ENCODE data around the gene IFT81.

The IFT81 gene

GRCh38 chr12:110093631-110094311 is 30.4 kb upstream of the IFT81 start:
- Histone ChIP-seq H3K4me1 (ENCODE audit: control insufficient read depth, insufficient read depth, low read length) (no peaks in the 10 kb centered on the region), H3K27me3 (ENCODE audit: control insufficient read depth, insufficient read depth, low read length) (no peaks in the 10 kb centered on the region), H3K4me3 (ENCODE audit: low read depth, low read length) (no peak overlapping the region), H3K9me3 (ENCODE audit: control insufficient read depth, insufficient read depth, low read length) (no peaks in the 10 kb centered on the region), H3K36me3 (ENCODE audit: control insufficient read depth, insufficient read depth, low read length) (no peaks in the 10 kb centered on the region), H3K9ac (ENCODE audit: low read depth, low read length) (no peak overlapping the region)

- H3K9me3 ChIP-seq (ENCODE audit: control insufficient read depth, insufficient read depth, low read length): no peaks in the 10 kb centered on the region
- H3K4me1 ChIP-seq (ENCODE audit: control insufficient read depth, insufficient read depth, low read length): no peaks in the 10 kb centered on the region
- no peaks in the 10 kb centered on the region for H3K36me3 ChIP-seq (ENCODE audit: control insufficient read depth, insufficient read depth, low read length)
- no peaks in the 10 kb centered on the region for H3K27me3 ChIP-seq (ENCODE audit: control insufficient read depth, insufficient read depth, low read length)
- H3K9ac ChIP-seq (ENCODE audit: low read depth, low read length): no peak overlapping the region
- H3K4me3 ChIP-seq (ENCODE audit: low read depth, low read length): no peak overlapping the region
These were observed 23.7 kb upstream of the IFT81 start for GRCh38 chr12:110100315-110100970.

- H3K27me3 ChIP-seq (ENCODE audit: control insufficient read depth, insufficient read depth, low read length): no peaks in the 10 kb centered on the region
- H3K4me1 ChIP-seq (ENCODE audit: control insufficient read depth, insufficient read depth, low read length): no peaks in the 10 kb centered on the region
- no peak overlapping the region for H3K4me3 ChIP-seq (ENCODE audit: low read depth, low read length)
- no peak overlapping the region for H3K9ac ChIP-seq (ENCODE audit: low read depth, low read length)
- H3K9me3 ChIP-seq (ENCODE audit: control insufficient read depth, insufficient read depth, low read length): no peaks in the 10 kb centered on the region
- H3K36me3 ChIP-seq (ENCODE audit: control insufficient read depth, insufficient read depth, low read length): no peaks in the 10 kb centered on the region
These were observed 21.9 kb upstream of the IFT81 start for GRCh38 chr12:110102255-110102654.

- peaks cover 6% of the 10 kb centered on the region for H3K4me1 ChIP-seq (ENCODE audit: control insufficient read depth, insufficient read depth, low read length)
- no peak overlapping the region for H3K4me3 ChIP-seq (ENCODE audit: low read depth, low read length)
- no peaks in the 10 kb centered on the region for H3K27me3 ChIP-seq (ENCODE audit: control insufficient read depth, insufficient read depth, low read length)
- no peaks in the 10 kb centered on the region for H3K9me3 ChIP-seq (ENCODE audit: control insufficient read depth, insufficient read depth, low read length)
- no peak overlapping the region for H3K9ac ChIP-seq (ENCODE audit: low read depth, low read length)
- no peaks in the 10 kb centered on the region for H3K36me3 ChIP-seq (ENCODE audit: control insufficient read depth, insufficient read depth, low read length)
These were observed 19.7 kb upstream of the IFT81 start for GRCh38 chr12:110104188-110105094.

- H3K9ac ChIP-seq (ENCODE audit: low read depth, low read length): no peak overlapping the region
- H3K4me1 ChIP-seq (ENCODE audit: control insufficient read depth, insufficient read depth, low read length): peaks cover 9% of the 10 kb centered on the region
- no peaks in the 10 kb centered on the region for H3K9me3 ChIP-seq (ENCODE audit: control insufficient read depth, insufficient read depth, low read length)
- H3K27me3 ChIP-seq (ENCODE audit: control insufficient read depth, insufficient read depth, low read length): no peaks in the 10 kb centered on the region
- no peak overlapping the region for H3K4me3 ChIP-seq (ENCODE audit: low read depth, low read length)
- H3K36me3 ChIP-seq (ENCODE audit: control insufficient read depth, insufficient read depth, low read length): no peaks in the 10 kb centered on the region
These were observed 19.0 kb upstream of the IFT81 start for GRCh38 chr12:110105159-110105558.

- H3K9ac ChIP-seq (ENCODE audit: low read depth, low read length): no peak overlapping the region
- H3K36me3 ChIP-seq (ENCODE audit: control insufficient read depth, insufficient read depth, low read length): no peaks in the 10 kb centered on the region
- H3K4me3 ChIP-seq (ENCODE audit: low read depth, low read length): no peak overlapping the region
- H3K4me1 ChIP-seq (ENCODE audit: control insufficient read depth, insufficient read depth, low read length): peaks cover 9% of the 10 kb centered on the region
- no peaks in the 10 kb centered on the region for H3K9me3 ChIP-seq (ENCODE audit: control insufficient read depth, insufficient read depth, low read length)
- H3K27me3 ChIP-seq (ENCODE audit: control insufficient read depth, insufficient read depth, low read length): no peaks in the 10 kb centered on the region
These were observed 18.2 kb upstream of the IFT81 start for GRCh38 chr12:110105986-110106385.

- no peaks in the 10 kb centered on the region for H3K27me3 ChIP-seq (ENCODE audit: control insufficient read depth, insufficient read depth, low read length)
- no peaks in the 10 kb centered on the region for H3K36me3 ChIP-seq (ENCODE audit: control insufficient read depth, insufficient read depth, low read length)
- peaks cover 9% of the 10 kb centered on the region for H3K4me1 ChIP-seq (ENCODE audit: control insufficient read depth, insufficient read depth, low read length)
- H3K9me3 ChIP-seq (ENCODE audit: control insufficient read depth, insufficient read depth, low read length): no peaks in the 10 kb centered on the region
- H3K9ac ChIP-seq (ENCODE audit: low read depth, low read length): no peak overlapping the region
- H3K4me3 ChIP-seq (ENCODE audit: low read depth, low read length): no peak overlapping the region
These were observed 16.5 kb upstream of the IFT81 start for GRCh38 chr12:110107369-110108281.

- Histone ChIP-seq H3K9me3 (ENCODE audit: control insufficient read depth, insufficient read depth, low read length) (no peaks in the 10 kb centered on the region), H3K4me3 (ENCODE audit: low read depth, low read length) (no peak overlapping the region), H3K27me3 (ENCODE audit: control insufficient read depth, insufficient read depth, low read length) (no peaks in the 10 kb centered on the region), H3K4me1 (ENCODE audit: control insufficient read depth, insufficient read depth, low read length) (peaks cover 9% of the 10 kb centered on the region), H3K9ac (ENCODE audit: low read depth, low read length) (no peak overlapping the region), H3K36me3 (ENCODE audit: control insufficient read depth, insufficient read depth, low read length) (no peaks in the 10 kb centered on the region)
These were observed 15.7 kb upstream of the IFT81 start for GRCh38 chr12:110108309-110109036.

GRCh38 chr12:110109037-110109836 is 14.9 kb upstream of the IFT81 start:
- H3K36me3 ChIP-seq (ENCODE audit: control insufficient read depth, insufficient read depth, low read length): no peaks in the 10 kb centered on the region
- no peak overlapping the region for H3K4me3 ChIP-seq (ENCODE audit: low read depth, low read length)
- H3K9me3 ChIP-seq (ENCODE audit: control insufficient read depth, insufficient read depth, low read length): no peaks in the 10 kb centered on the region
- peaks cover 9% of the 10 kb centered on the region for H3K4me1 ChIP-seq (ENCODE audit: control insufficient read depth, insufficient read depth, low read length)
- H3K9ac ChIP-seq (ENCODE audit: low read depth, low read length): no peak overlapping the region
- H3K27me3 ChIP-seq (ENCODE audit: control insufficient read depth, insufficient read depth, low read length): no peaks in the 10 kb centered on the region

- Histone ChIP-seq H3K4me3 (ENCODE audit: low read depth, low read length) (no peak overlapping the region), H3K9me3 (ENCODE audit: control insufficient read depth, insufficient read depth, low read length) (no peaks in the 10 kb centered on the region), H3K27me3 (ENCODE audit: control insufficient read depth, insufficient read depth, low read length) (no peaks in the 10 kb centered on the region), H3K9ac (ENCODE audit: low read depth, low read length) (no peak overlapping the region), H3K4me1 (ENCODE audit: control insufficient read depth, insufficient read depth, low read length) (peaks cover 9% of the 10 kb centered on the region), H3K36me3 (ENCODE audit: control insufficient read depth, insufficient read depth, low read length) (no peaks in the 10 kb centered on the region)
These were observed 14.2 kb upstream of the IFT81 start for GRCh38 chr12:110109837-110110535.
